ENCODE data around the gene THOC1.
"Not testable (repeated sequence)": the region's sequence is repeated elsewhere in the genome, so short reads cannot be mapped to it uniquely, and the experiment has no call there.

DNA sequence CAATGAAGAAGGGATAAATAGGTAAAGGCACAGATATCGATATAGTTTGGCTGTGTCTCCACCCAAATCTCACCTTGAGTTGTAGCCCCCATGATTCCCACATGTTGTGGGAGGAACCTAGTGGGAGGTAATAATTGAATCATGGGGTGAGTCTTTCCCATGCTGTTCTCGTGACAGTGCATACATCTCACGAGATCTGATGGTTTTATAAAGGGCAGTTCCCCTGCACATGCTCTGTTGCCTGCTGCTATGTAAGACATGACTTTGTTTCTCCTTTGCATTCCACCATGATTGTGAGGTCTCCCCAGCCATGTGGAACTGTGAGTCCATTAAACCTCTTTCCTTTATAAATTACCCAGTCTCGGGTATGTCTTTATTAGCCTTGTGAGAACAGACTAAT lies 40.2 kb upstream of the THOC1 start:
- TF ChIP-seq, protein P1, sequence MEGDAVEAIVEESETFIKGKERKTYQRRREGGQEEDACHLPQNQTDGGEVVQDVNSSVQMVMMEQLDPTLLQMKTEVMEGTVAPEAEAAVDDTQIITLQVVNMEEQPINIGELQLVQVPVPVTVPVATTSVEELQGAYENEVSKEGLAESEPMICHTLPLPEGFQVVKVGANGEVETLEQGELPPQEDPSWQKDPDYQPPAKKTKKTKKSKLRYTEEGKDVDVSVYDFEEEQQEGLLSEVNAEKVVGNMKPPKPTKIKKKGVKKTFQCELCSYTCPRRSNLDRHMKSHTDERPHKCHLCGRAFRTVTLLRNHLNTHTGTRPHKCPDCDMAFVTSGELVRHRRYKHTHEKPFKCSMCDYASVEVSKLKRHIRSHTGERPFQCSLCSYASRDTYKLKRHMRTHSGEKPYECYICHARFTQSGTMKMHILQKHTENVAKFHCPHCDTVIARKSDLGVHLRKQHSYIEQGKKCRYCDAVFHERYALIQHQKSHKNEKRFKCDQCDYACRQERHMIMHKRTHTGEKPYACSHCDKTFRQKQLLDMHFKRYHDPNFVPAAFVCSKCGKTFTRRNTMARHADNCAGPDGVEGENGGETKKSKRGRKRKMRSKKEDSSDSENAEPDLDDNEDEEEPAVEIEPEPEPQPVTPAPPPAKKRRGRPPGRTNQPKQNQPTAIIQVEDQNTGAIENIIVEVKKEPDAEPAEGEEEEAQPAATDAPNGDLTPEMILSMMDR (IDR thresholded peaks at IDR 0.05), result not testable (repeated sequence)
- not testable (repeated sequence) for TF ChIP-seq POLR2AphosphoS5 (IDR thresholded peaks at IDR 0.05)
